ENCODE results near the gene PSENEN.
"Not testable (repeated sequence)": the region's sequence is repeated elsewhere in the genome, so short reads cannot be mapped to it uniquely, and the experiment has no call there.

The PSENEN gene

GRCh38 chr19:35722897-35723296, 22.6 kb upstream of the PSENEN start:
- Mint-ChIP-seq H3K9me3 (no peaks in the 10 kb centered on the region), H3K27ac (no peak overlapping the region), H3K36me3 (ENCODE audit: insufficient read depth) (peaks cover 72% of the 10 kb centered on the region), H3K27me3 (no peaks in the 10 kb centered on the region), H3K4me1 (ENCODE audit: low read depth in 2 of 2) (peaks cover 12 to 19% of the 10 kb centered on the region in 2 donors), H3K4me3 (no peak overlapping the region)
- ATAC-seq (replicated peaks) (no peak), DNase-seq (no peak)

- Mint-ChIP-seq H3K9me3 (no peaks in the 10 kb centered on the region), H3K4me1 (ENCODE audit: low read depth in 2 of 2) (peaks cover 11 to 16% of the 10 kb centered on the region in 2 donors)
Observed at GRCh38 chr19:35723671-35724070, 21.8 kb upstream of the PSENEN start.

GRCh38 chr19:35724132-35724531, 21.3 kb upstream of the PSENEN start:
- peaks cover 76% of the 10 kb centered on the region for H3K36me3 Mint-ChIP-seq (ENCODE audit: insufficient read depth)
- DNase-seq; ATAC-seq (replicated peaks); H3K27me3 Mint-ChIP-seq; H3K4me3 Mint-ChIP-seq; H3K9me3 Mint-ChIP-seq: not testable (repeated sequence)
- H3K4me1 Mint-ChIP-seq (ENCODE audit: low read depth in 2 of 2), result peaks cover 9 to 14% of the 10 kb centered on the region in 2 donors
- peak overlapping the region in 1 of 2 donors; percentile 68 for H3K27ac Mint-ChIP-seq

More at GRCh38 chr19:35723671-35724070, 21.8 kb upstream of the PSENEN start:
- Mint-ChIP-seq H3K36me3 (ENCODE audit: insufficient read depth) (peaks cover 73% of the 10 kb centered on the region), H3K4me3 (no peak overlapping the region), H3K27ac (peak overlapping the region in 1 of 2 donors; percentile 68), H3K27me3 (no peaks in the 10 kb centered on the region)
- DNase-seq (no peak), ATAC-seq (replicated peaks) (no peak)

GRCh38 chr19:35724560-35724959, 20.9 kb upstream of the PSENEN start:
- Mint-ChIP-seq H3K4me1 (ENCODE audit: low read depth in 2 of 2) (peaks cover 5 to 10% of the 10 kb centered on the region in 2 donors), H3K27me3 (no peaks in the 10 kb centered on the region), H3K9me3 (no peaks in the 10 kb centered on the region), H3K27ac (peak overlapping the region in 1 of 2 donors; percentile 68), H3K4me3 (no peak overlapping the region), H3K36me3 (ENCODE audit: insufficient read depth) (peaks cover 80% of the 10 kb centered on the region)
- no peak for ATAC-seq (replicated peaks)
- DNase-seq, result no peak

- Mint-ChIP-seq H3K4me3 (no peak overlapping the region), H3K36me3 (ENCODE audit: insufficient read depth) (peaks cover 84% of the 10 kb centered on the region), H3K4me1 (ENCODE audit: low read depth in 2 of 2) (peaks cover 2 to 14% of the 10 kb centered on the region in 2 donors), H3K27ac (no peak overlapping the region), H3K27me3 (no peaks in the 10 kb centered on the region), H3K9me3 (no peaks in the 10 kb centered on the region)
- DNase-seq (no peak), ATAC-seq (replicated peaks) (no peak)
Observed at GRCh38 chr19:35725216-35725861, 20.1 kb upstream of the PSENEN start.

GRCh38 chr19:35727053-35727955, 18.1 kb upstream of the PSENEN start:
- H3K4me3 Mint-ChIP-seq, result no peak overlapping the region
- H3K4me1 Mint-ChIP-seq (ENCODE audit: low read depth in 2 of 2), result peaks cover 5 to 10% of the 10 kb centered on the region in 2 donors
- H3K9me3 Mint-ChIP-seq, result no peaks in the 10 kb centered on the region
- H3K27ac Mint-ChIP-seq, result peak overlapping the region in 1 of 2 donors; percentile 80
- DNase-seq (no peak), ATAC-seq (replicated peaks) (no peak)
- no peaks in the 10 kb centered on the region for H3K27me3 Mint-ChIP-seq
- peaks cover 82% of the 10 kb centered on the region for H3K36me3 Mint-ChIP-seq (ENCODE audit: insufficient read depth)

- ATAC-seq (replicated peaks) (no peak), DNase-seq (no peak)
- H3K9me3 Mint-ChIP-seq, result no peaks in the 10 kb centered on the region
- no peaks in the 10 kb centered on the region for H3K27me3 Mint-ChIP-seq
- H3K4me1 Mint-ChIP-seq (ENCODE audit: low read depth in 2 of 2), result peaks cover 5 to 10% of the 10 kb centered on the region in 2 donors
- H3K27ac Mint-ChIP-seq, result peak overlapping the region in 1 of 2 donors; percentile 80
- peaks cover 80% of the 10 kb centered on the region for H3K36me3 Mint-ChIP-seq (ENCODE audit: insufficient read depth)
- no peak overlapping the region for H3K4me3 Mint-ChIP-seq
Observed at GRCh38 chr19:35727956-35728706, 17.3 kb upstream of the PSENEN start.

GRCh38 chr19:35729021-35729420, 16.4 kb upstream of the PSENEN start:
- no peak for DNase-seq
- Mint-ChIP-seq H3K4me1 (ENCODE audit: low read depth in 2 of 2) (peaks cover 8 to 13% of the 10 kb centered on the region in 2 donors), H3K36me3 (ENCODE audit: insufficient read depth) (peaks cover 79% of the 10 kb centered on the region), H3K9me3 (no peaks in the 10 kb centered on the region), H3K4me3 (no peak overlapping the region), H3K27me3 (no peaks in the 10 kb centered on the region), H3K27ac (no peak overlapping the region)
- no peak for ATAC-seq (replicated peaks)

GRCh38 chr19:35729763-35730162, 15.7 kb upstream of the PSENEN start:
- Mint-ChIP-seq H3K9me3 (no peaks in the 10 kb centered on the region), H3K27ac (no peak overlapping the region), H3K4me3 (no peak overlapping the region), H3K27me3 (no peaks in the 10 kb centered on the region), H3K4me1 (ENCODE audit: low read depth in 2 of 2) (peaks cover 13 to 16% of the 10 kb centered on the region in 2 donors), H3K36me3 (ENCODE audit: insufficient read depth) (peaks cover 78% of the 10 kb centered on the region)
- DNase-seq (no peak), ATAC-seq (replicated peaks) (no peak)

- Mint-ChIP-seq H3K27ac (peak overlapping the region in 1 of 2 donors; percentile 23), H3K36me3 (ENCODE audit: insufficient read depth) (peaks cover 78% of the 10 kb centered on the region)
- DNase-seq, result no peak
Observed at GRCh38 chr19:35730326-35730725, 15.1 kb upstream of the PSENEN start.

GRCh38 chr19:35731353-35731752, 14.1 kb upstream of the PSENEN start:
- Mint-ChIP-seq H3K9me3 (no peaks in the 10 kb centered on the region), H3K36me3 (ENCODE audit: insufficient read depth) (peaks cover 77% of the 10 kb centered on the region), H3K4me3 (no peak overlapping the region), H3K27ac (peak overlapping the region; percentile 23 to 26), H3K27me3 (no peaks in the 10 kb centered on the region), H3K4me1 (ENCODE audit: low read depth in 2 of 2) (peaks cover 15 to 16% of the 10 kb centered on the region in 2 donors)
- ATAC-seq (replicated peaks) (no peak), DNase-seq (no peak)

More at GRCh38 chr19:35730326-35730725, 15.1 kb upstream of the PSENEN start:
- ATAC-seq (replicated peaks), result no peak
- Mint-ChIP-seq H3K9me3 (no peaks in the 10 kb centered on the region), H3K4me3 (no peak overlapping the region), H3K4me1 (ENCODE audit: low read depth in 2 of 2) (peaks cover 13 to 16% of the 10 kb centered on the region in 2 donors), H3K27me3 (no peaks in the 10 kb centered on the region)

GRCh38 chr19:35731779-35732405, 13.6 kb upstream of the PSENEN start:
- peaks cover 16% of the 10 kb centered on the region in 2 donors for H3K4me1 Mint-ChIP-seq (ENCODE audit: low read depth in 2 of 2)
- no peaks in the 10 kb centered on the region for H3K9me3 Mint-ChIP-seq
- H3K36me3 Mint-ChIP-seq (ENCODE audit: insufficient read depth), result peaks cover 74% of the 10 kb centered on the region
- no peaks in the 10 kb centered on the region for H3K27me3 Mint-ChIP-seq
- ATAC-seq (replicated peaks), result no peak
- peak overlapping the region in 1 of 2 donors; percentile 23 for H3K27ac Mint-ChIP-seq
- DNase-seq, result no peak
- no peak overlapping the region for H3K4me3 Mint-ChIP-seq
